ENCODE measurements around the gene EXOC7. TPM values are rescaled to one million over a fixed set of nuclear protein-coding genes. Genes with fewer than 3 reads are reported as not detected.

EXOC7 gene
- total RNA-seq, 1 experiment from 2014 or later = 114 TPM

DNA sequence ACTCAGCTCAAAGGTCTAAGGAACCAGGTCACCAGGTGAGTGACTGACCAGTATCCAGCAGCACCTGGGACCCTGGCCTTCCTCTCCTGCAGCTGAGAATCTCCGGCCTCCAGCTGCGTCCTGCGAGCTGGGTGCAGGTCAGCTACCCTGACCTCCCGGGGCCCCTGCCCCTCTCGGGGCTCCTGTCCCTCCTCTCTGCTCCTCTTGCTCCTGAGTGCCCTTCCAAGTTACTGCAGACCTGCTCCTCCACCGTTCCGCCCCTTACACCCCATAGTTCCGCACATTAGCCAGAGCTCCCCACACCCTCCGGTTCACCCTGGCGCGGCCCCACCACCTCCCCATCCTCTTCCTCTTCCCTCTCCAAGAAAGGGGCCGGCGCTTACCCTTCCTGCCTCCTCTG is 26.9 kb upstream of the EXOC7 start:
- ATAC-seq (no peak), DNase-seq (ENCODE audit: low read depth, low spot score) (no peak)
- Histone ChIP-seq H3K9me3 (ENCODE audit: control insufficient read depth in 1 of 2, insufficient read depth in 1 of 2, low read depth in 1 of 2, low read length in 2 of 2) (no peaks in the 10 kb centered on the region), H3K36me3 (ENCODE audit: control insufficient read depth in 1 of 2, insufficient read depth in 2 of 2, low read length in 2 of 2) (no peaks in the 10 kb centered on the region), H4K20me1 (ENCODE audit: insufficient read depth) (no peaks in the 10 kb centered on the region), H2AFZ (ENCODE audit: low read depth, low read length, poor library complexity, severe bottlenecking) (no peak overlapping the region), H3K9me2 (ENCODE audit: insufficient read depth) (no peaks in the 10 kb centered on the region), H3K27me3 (ENCODE audit: insufficient read depth, low read length) (no peaks in the 10 kb centered on the region), H3K4me3 (replicated peaks in 1 of 2; ENCODE audit: low read depth in 1 of 2, low read length in 2 of 2) (no peak overlapping the region), H3K4me1 (ENCODE audit: control insufficient read depth in 1 of 2, insufficient read depth in 2 of 2, low read length in 2 of 2) (peaks cover 24 to 26% of the 10 kb centered on the region in 2 experiments), H3K79me2 (ENCODE audit: insufficient read depth, low read length) (no peaks in the 10 kb centered on the region), H3K4me2 (ENCODE audit: low read length) (no peak overlapping the region), H3K27ac (ENCODE audit: low read depth, low read length) (no peak overlapping the region), H3K9ac (ENCODE audit: low read length) (no peak overlapping the region)
- ChIA-PET RAD21 (ENCODE audit: low non-redundant PET in 1 of 2, low total read pairs in 2 of 2, uncharacterized antibody in 2 of 2, unreplicated experiment in 2 of 2) (no interaction called here), CTCF (interaction anchor here (0.9 to 1.7 kb wide), 3 partner anchors 9 to 51 kb away, joined by 3 to 4 read pairs (median 3); no protein-coding TSS in a partner anchor), POLR2A (no interaction called here)
- intact Hi-C loops (cut with micrococcal nuclease) = no loop called here
- TF ChIP-seq FOSL1 (IDR thresholded peaks at IDR 0.05; ENCODE audit: low read depth) = no peak
- BruUV-seq (replicated peaks) = no TSS peak

DNA sequence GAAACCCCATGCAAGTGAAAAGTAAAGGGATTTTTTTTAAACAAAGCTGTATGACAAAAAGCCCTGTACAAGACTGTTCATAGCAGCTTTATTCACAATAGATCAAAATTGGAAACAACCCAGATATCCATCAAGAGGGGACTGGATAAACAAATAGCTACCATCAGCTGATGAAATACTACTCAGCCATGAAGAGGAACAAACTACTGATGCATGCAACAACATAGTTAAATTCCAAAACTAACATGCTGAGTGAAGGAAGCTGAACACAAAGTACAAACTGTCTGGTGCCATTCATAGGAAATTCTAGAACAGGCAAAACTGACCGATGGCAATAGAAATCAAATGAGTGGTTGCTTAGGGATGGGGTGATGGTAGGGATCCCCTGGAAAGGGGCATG is 22.3 kb upstream of the EXOC7 start:
- intact Hi-C loops (cut with micrococcal nuclease) = no loop called here
- no peaks in the 10 kb centered on the region for H3K79me2 ChIP-seq (ENCODE audit: insufficient read depth, low read length)
- ATAC-seq = no peak

DNA sequence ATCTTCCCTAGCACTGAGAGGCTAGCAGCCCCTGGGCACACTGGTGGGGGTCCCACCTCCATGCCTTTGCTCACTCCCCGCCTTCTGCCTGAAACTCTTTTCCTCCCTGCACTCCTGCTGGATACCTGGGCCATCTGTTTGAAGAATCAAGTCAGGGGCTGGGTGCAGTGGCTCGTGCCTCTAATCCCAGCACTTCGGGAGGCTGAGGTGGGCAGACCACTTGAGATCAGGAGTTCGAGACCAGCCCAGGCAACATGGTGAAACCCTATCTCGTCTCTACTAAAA is 21.7 kb upstream of the EXOC7 start:
- ATAC-seq = no peak
- Histone ChIP-seq H3K4me2 (ENCODE audit: low read length) (no peak overlapping the region), H3K9me3 (ENCODE audit: control insufficient read depth in 1 of 2, insufficient read depth in 1 of 2, low read depth in 1 of 2, low read length in 2 of 2) (no peaks in the 10 kb centered on the region), H4K20me1 (ENCODE audit: insufficient read depth) (no peaks in the 10 kb centered on the region), H3K27ac (ENCODE audit: low read depth, low read length) (no peak overlapping the region), H2AFZ (ENCODE audit: low read depth, low read length, poor library complexity, severe bottlenecking) (no peak overlapping the region), H3K9ac (ENCODE audit: low read length) (no peak overlapping the region), H3K36me3 (ENCODE audit: control insufficient read depth in 1 of 2, insufficient read depth in 2 of 2, low read length in 2 of 2) (no peaks in the 10 kb centered on the region), H3K4me3 (replicated peaks in 1 of 2; ENCODE audit: low read depth in 1 of 2, low read length in 2 of 2) (no peak overlapping the region), H3K27me3 (ENCODE audit: insufficient read depth, low read length) (no peaks in the 10 kb centered on the region), H3K4me1 (ENCODE audit: control insufficient read depth in 1 of 2, insufficient read depth in 2 of 2, low read length in 2 of 2) (peaks cover 3 to 15% of the 10 kb centered on the region in 2 experiments; a peak in 3 of 4 replicates), H3K79me2 (ENCODE audit: insufficient read depth, low read length) (no peaks in the 10 kb centered on the region), H3K9me2 (ENCODE audit: insufficient read depth) (no peaks in the 10 kb centered on the region)
- intact Hi-C loops (cut with micrococcal nuclease) = no loop called here
- RAD21 ChIA-PET (ENCODE audit: low non-redundant PET in 1 of 2, low total read pairs in 2 of 2, uncharacterized antibody in 2 of 2, unreplicated experiment in 2 of 2) = interaction anchor here (0.9 to 2.0 kb wide), 4 partner anchors 54 to 155 kb away, joined by 3 to 8 read pairs (median 3); no protein-coding TSS in a partner anchor
- CTCF ChIA-PET = interaction anchor here (0.6 to 10.0 kb wide), 8 partner anchors 16 to 155 kb away, joined by 3 to 132 read pairs (median 4); partner anchors contain the start of genes CDK3 and FOXJ1
- POLR2A ChIA-PET = no interaction called here
- no peak for DNase-seq (ENCODE audit: low read depth, low spot score)
- no TSS peak for BruUV-seq (replicated peaks)
- TF ChIP-seq, protein P1, sequence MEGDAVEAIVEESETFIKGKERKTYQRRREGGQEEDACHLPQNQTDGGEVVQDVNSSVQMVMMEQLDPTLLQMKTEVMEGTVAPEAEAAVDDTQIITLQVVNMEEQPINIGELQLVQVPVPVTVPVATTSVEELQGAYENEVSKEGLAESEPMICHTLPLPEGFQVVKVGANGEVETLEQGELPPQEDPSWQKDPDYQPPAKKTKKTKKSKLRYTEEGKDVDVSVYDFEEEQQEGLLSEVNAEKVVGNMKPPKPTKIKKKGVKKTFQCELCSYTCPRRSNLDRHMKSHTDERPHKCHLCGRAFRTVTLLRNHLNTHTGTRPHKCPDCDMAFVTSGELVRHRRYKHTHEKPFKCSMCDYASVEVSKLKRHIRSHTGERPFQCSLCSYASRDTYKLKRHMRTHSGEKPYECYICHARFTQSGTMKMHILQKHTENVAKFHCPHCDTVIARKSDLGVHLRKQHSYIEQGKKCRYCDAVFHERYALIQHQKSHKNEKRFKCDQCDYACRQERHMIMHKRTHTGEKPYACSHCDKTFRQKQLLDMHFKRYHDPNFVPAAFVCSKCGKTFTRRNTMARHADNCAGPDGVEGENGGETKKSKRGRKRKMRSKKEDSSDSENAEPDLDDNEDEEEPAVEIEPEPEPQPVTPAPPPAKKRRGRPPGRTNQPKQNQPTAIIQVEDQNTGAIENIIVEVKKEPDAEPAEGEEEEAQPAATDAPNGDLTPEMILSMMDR (IDR thresholded peaks at IDR 0.05 in 2 of 3, conservative IDR thresholded peaks at IDR 0.05 in 1 of 3; ENCODE audit: borderline replicate concordance in 1 of 3, insufficient read depth in 1 of 3, low read depth in 2 of 3, low read length in 2 of 3) = no peak
- no peak for TF ChIP-seq CEBPB (IDR thresholded peaks at IDR 0.05; ENCODE audit: low read depth)
- TF ChIP-seq EGR1 (IDR thresholded peaks at IDR 0.05; ENCODE audit: low read depth) = no peak
- no peak for TF ChIP-seq YY1 (IDR thresholded peaks at IDR 0.05; ENCODE audit: extremely low read depth, insufficient replicate concordance, low read depth, low read length)
- TF ChIP-seq, protein P2, sequence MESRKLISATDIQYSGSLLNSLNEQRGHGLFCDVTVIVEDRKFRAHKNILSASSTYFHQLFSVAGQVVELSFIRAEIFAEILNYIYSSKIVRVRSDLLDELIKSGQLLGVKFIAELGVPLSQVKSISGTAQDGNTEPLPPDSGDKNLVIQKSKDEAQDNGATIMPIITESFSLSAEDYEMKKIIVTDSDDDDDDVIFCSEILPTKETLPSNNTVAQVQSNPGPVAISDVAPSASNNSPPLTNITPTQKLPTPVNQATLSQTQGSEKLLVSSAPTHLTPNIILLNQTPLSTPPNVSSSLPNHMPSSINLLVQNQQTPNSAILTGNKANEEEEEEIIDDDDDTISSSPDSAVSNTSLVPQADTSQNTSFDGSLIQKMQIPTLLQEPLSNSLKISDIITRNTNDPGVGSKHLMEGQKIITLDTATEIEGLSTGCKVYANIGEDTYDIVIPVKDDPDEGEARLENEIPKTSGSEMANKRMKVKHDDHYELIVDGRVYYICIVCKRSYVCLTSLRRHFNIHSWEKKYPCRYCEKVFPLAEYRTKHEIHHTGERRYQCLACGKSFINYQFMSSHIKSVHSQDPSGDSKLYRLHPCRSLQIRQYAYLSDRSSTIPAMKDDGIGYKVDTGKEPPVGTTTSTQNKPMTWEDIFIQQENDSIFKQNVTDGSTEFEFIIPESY (IDR thresholded peaks at IDR 0.05; ENCODE audit: extremely low read depth, insufficient replicate concordance, low read length) = no peak
- TF ChIP-seq POLR2AphosphoS5 (IDR thresholded peaks at IDR 0.05; ENCODE audit: low read depth, low read length) = no peak
- TF ChIP-seq, protein P3, sequence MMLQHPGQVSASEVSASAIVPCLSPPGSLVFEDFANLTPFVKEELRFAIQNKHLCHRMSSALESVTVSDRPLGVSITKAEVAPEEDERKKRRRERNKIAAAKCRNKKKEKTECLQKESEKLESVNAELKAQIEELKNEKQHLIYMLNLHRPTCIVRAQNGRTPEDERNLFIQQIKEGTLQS (IDR thresholded peaks at IDR 0.05) = no peak

More for the DNA sequence above, 22.3 kb upstream of the EXOC7 start:
- Histone ChIP-seq H4K20me1 (ENCODE audit: insufficient read depth) (no peaks in the 10 kb centered on the region), H3K36me3 (ENCODE audit: control insufficient read depth in 1 of 2, insufficient read depth in 2 of 2, low read length in 2 of 2) (no peaks in the 10 kb centered on the region), H3K27me3 (ENCODE audit: insufficient read depth, low read length) (no peaks in the 10 kb centered on the region), H3K9me3 (ENCODE audit: control insufficient read depth in 1 of 2, insufficient read depth in 1 of 2, low read depth in 1 of 2, low read length in 2 of 2) (no peaks in the 10 kb centered on the region), H3K4me3 (replicated peaks in 1 of 2; ENCODE audit: low read depth in 1 of 2, low read length in 2 of 2) (no peak overlapping the region), H3K27ac (ENCODE audit: low read depth, low read length) (no peak overlapping the region), H3K9me2 (ENCODE audit: insufficient read depth) (no peaks in the 10 kb centered on the region), H3K9ac (ENCODE audit: low read length) (no peak overlapping the region), H3K4me1 (ENCODE audit: control insufficient read depth in 1 of 2, insufficient read depth in 2 of 2, low read length in 2 of 2) (peaks cover 3 to 9% of the 10 kb centered on the region in 2 experiments; a peak in 3 of 4 replicates), H3K4me2 (ENCODE audit: low read length) (no peak overlapping the region), H2AFZ (ENCODE audit: low read depth, low read length, poor library complexity, severe bottlenecking) (no peak overlapping the region)
- BruUV-seq (replicated peaks) = no TSS peak
- ChIA-PET CTCF (interaction anchor here (0.8 to 10.0 kb wide), 4 partner anchors 48 to 154 kb away, joined by 3 to 132 read pairs (median 6); no protein-coding TSS in a partner anchor), RAD21 (ENCODE audit: low non-redundant PET in 1 of 2, low total read pairs in 2 of 2, uncharacterized antibody in 2 of 2, unreplicated experiment in 2 of 2) (no interaction called here), POLR2A (interaction anchor here (0.8 to 1.1 kb wide), 2 partner anchors 139 to 154 kb away, joined by 3 read pairs; partner anchors contain the start of gene UBALD2)
- DNase-seq (ENCODE audit: low read depth, low spot score) = no peak
- TF ChIP-seq TCF7L2 (IDR thresholded peaks at IDR 0.05; ENCODE audit: borderline replicate concordance, extremely low read depth, insufficient read depth, insufficient read length) = no peak
